IMR-90 (cell line): Measurements from ENCODE around the gene ZNF774.

Experiments
- CEBPB ChIP-seq: IDR thresholded peaks from 2 replicates; pipeline ENCODE4 v1.6.1; 2012; ENCODE audit warnings: low read depth, low read length, improper control_type of control experiment
- CHD1 ChIP-seq: IDR thresholded peaks from 2 replicates; pipeline ENCODE4 v1.6.1; 2012; ENCODE audit warnings: low read depth, low read length, improper control_type of control experiment
- FOS ChIP-seq: fragments of 150-350 bp; IDR thresholded peaks from 2 replicates; pipeline ENCODE4 v1.6.1; 2016; ENCODE audit warnings: low read depth, low read length
- MAFK ChIP-seq: IDR thresholded peaks from 2 replicates; pipeline ENCODE4 v1.6.1; 2012; ENCODE audit warnings: low read depth, low read length, improper control_type of control experiment
- MAZ ChIP-seq: IDR thresholded peaks from 2 replicates; pipeline ENCODE4 v1.6.1; 2012; ENCODE audit warnings: low read depth, mild to moderate bottlenecking, low read length, improper control_type of control experiment, moderate library complexity, borderline replicate concordance
- MXI1 ChIP-seq: IDR thresholded peaks from 2 replicates; pipeline ENCODE4 v1.6.1; 2012; ENCODE audit warnings: low read depth, mild to moderate bottlenecking, low read length, moderate library complexity, borderline replicate concordance
- POLR2A ChIP-seq: IDR thresholded peaks from 2 replicates; pipeline ENCODE4 v1.6.1; 2012; ENCODE audit warnings: mild to moderate bottlenecking, low read depth, low read length
- RAD21 ChIP-seq: IDR thresholded peaks from 2 replicates; pipeline ENCODE4 v1.6.1; 2012; ENCODE audit warnings: low read length, improper control_type of control experiment
- RCOR1 ChIP-seq: IDR thresholded peaks from 2 replicates; pipeline ENCODE4 v1.6.1; 2012; ENCODE audit warnings: mild to moderate bottlenecking, low read length, improper control_type of control experiment; ENCODE audit not compliant: insufficient replicate concordance
- RFX5 ChIP-seq: IDR thresholded peaks from 2 replicates; pipeline ENCODE4 v1.8.0; 2012; ENCODE audit warnings: low read depth, mild to moderate bottlenecking, low read length, moderate library complexity
- SMC3 ChIP-seq: fragments of 150-350 bp; IDR thresholded peaks from 2 replicates; pipeline ENCODE4 v1.6.1; 2016; ENCODE audit warnings: low read depth, mild to moderate bottlenecking, antibody characterized with exemption, low read length, moderate library complexity
- TF ChIP-seq, protein P1 (sequence below): conservative IDR thresholded peaks from 2 replicates; pipeline ENCODE4 v1.5.1; 2012; ENCODE audit warnings: mild to moderate bottlenecking, low read depth, low read length, improper control_type of control experiment
- TF ChIP-seq, protein P2 (sequence below): fragments of 150-350 bp; IDR thresholded peaks from 2 replicates; pipeline ENCODE4 v1.6.1; 2017; ENCODE audit warnings: mild to moderate bottlenecking, antibody characterized with exemption, low read length, low read depth
- TF ChIP-seq, protein P3 (sequence below): fragments of 150-350 bp; IDR thresholded peaks from 2 replicates; pipeline ENCODE4 v1.6.1; 2016; ENCODE audit warnings: low read depth, mild to moderate bottlenecking, low read length, moderate library complexity, borderline replicate concordance

DNA sequence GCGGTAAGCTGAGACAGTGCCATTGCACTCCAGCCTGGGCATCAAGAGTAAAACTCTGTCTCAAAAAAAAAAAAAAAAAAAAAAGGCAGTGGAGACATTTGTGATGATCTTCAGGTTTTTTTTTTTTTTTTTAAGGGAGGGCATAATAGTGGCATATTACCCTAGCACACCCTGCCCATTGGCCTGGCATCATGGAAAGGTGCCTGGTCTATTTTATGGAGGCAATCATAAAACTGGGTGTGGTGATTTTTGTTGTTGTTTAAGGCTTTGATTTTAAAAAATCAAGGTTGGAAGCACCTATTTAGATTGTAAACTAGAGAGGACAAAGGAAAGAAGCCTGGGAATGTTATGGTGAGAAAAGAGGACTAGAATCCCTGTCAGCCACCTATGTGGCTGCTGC is 42.0 kb downstream of the ZNF774 start:
- TF ChIP-seq, protein P1, sequence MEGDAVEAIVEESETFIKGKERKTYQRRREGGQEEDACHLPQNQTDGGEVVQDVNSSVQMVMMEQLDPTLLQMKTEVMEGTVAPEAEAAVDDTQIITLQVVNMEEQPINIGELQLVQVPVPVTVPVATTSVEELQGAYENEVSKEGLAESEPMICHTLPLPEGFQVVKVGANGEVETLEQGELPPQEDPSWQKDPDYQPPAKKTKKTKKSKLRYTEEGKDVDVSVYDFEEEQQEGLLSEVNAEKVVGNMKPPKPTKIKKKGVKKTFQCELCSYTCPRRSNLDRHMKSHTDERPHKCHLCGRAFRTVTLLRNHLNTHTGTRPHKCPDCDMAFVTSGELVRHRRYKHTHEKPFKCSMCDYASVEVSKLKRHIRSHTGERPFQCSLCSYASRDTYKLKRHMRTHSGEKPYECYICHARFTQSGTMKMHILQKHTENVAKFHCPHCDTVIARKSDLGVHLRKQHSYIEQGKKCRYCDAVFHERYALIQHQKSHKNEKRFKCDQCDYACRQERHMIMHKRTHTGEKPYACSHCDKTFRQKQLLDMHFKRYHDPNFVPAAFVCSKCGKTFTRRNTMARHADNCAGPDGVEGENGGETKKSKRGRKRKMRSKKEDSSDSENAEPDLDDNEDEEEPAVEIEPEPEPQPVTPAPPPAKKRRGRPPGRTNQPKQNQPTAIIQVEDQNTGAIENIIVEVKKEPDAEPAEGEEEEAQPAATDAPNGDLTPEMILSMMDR: no peak
- TF ChIP-seq MXI1 (no peak), POLR2A (no peak), RCOR1 (no peak), RFX5 (no peak), CEBPB (no peak), CHD1 (no peak), FOS (no peak), SMC3 (no peak), MAFK (no peak), RAD21 (no peak), MAZ (no peak)
- TF ChIP-seq, protein P2, sequence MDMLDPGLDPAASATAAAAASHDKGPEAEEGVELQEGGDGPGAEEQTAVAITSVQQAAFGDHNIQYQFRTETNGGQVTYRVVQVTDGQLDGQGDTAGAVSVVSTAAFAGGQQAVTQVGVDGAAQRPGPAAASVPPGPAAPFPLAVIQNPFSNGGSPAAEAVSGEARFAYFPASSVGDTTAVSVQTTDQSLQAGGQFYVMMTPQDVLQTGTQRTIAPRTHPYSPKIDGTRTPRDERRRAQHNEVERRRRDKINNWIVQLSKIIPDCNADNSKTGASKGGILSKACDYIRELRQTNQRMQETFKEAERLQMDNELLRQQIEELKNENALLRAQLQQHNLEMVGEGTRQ: no peak
- TF ChIP-seq, protein P3, sequence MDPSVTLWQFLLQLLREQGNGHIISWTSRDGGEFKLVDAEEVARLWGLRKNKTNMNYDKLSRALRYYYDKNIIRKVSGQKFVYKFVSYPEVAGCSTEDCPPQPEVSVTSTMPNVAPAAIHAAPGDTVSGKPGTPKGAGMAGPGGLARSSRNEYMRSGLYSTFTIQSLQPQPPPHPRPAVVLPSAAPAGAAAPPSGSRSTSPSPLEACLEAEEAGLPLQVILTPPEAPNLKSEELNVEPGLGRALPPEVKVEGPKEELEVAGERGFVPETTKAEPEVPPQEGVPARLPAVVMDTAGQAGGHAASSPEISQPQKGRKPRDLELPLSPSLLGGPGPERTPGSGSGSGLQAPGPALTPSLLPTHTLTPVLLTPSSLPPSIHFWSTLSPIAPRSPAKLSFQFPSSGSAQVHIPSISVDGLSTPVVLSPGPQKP: no peak
